Activated CD4-positive, alpha-beta memory T cell treated with anti-CD3 and anti-CD28 coated beads, Interleukin-2, amount 10 ng/mL, durations not matched to agents 7 days and 5 days (primary cell): ENCODE results near the gene FAM117B. TPM values are rescaled to one million over a fixed set of nuclear protein-coding genes. Genes with fewer than 3 reads are reported as not detected.

Source experiments
- CTCF ChIA-PET: fragments of 350-600 bp; sonication (Branson Sonifier 250); formaldehyde crosslinking; loops from one replicate; lab custom pipeline; 2021; ENCODE audit warnings: antibody characterized with exemption, inconsistent platforms; lab: Charles Lee
- POLR2A ChIA-PET: fragments of 350-600 bp; sonication (Branson Sonifier 250); formaldehyde crosslinking; loops from one replicate; lab custom pipeline; 2021; ENCODE audit warnings: antibody characterized with exemption; lab: Charles Lee
- DNase-seq: peaks from one replicate; pipeline ENCODE4 v3.0.0-alpha.2; 2020
- H3K27ac Mint-ChIP-seq: one replicate; pipeline ENCODE4 v1.8.0; 2021; ENCODE audit warnings: mild to moderate bottlenecking, mixed read lengths
- H3K27me3 Mint-ChIP-seq: one replicate; pipeline ENCODE4 v1.8.0; 2021; ENCODE audit warnings: mixed read lengths
- H3K36me3 Mint-ChIP-seq: one replicate; pipeline ENCODE4 v1.8.0; 2021; ENCODE audit warnings: low read depth, mixed read lengths
- H3K4me1 Mint-ChIP-seq: one replicate; pipeline ENCODE4 v1.8.0; 2021; ENCODE audit warnings: mixed read lengths
- H3K4me3 Mint-ChIP-seq: one replicate; pipeline ENCODE4 v1.8.0; 2021; ENCODE audit warnings: mild to moderate bottlenecking, mixed read lengths
- H3K9me3 Mint-ChIP-seq: one replicate; pipeline ENCODE4 v1.8.0; 2021; ENCODE audit warnings: mixed read lengths
- total RNA-seq, 2 experiments: library from RNA; stranded (reverse); gene quantifications; one replicate each; pipeline ENCODE4 v1.2.3, GENCODE V29; 2021

The FAM117B gene
- 1 to 10 TPM; 4.3 to 5.2 TPM for total RNA-seq

DNA sequence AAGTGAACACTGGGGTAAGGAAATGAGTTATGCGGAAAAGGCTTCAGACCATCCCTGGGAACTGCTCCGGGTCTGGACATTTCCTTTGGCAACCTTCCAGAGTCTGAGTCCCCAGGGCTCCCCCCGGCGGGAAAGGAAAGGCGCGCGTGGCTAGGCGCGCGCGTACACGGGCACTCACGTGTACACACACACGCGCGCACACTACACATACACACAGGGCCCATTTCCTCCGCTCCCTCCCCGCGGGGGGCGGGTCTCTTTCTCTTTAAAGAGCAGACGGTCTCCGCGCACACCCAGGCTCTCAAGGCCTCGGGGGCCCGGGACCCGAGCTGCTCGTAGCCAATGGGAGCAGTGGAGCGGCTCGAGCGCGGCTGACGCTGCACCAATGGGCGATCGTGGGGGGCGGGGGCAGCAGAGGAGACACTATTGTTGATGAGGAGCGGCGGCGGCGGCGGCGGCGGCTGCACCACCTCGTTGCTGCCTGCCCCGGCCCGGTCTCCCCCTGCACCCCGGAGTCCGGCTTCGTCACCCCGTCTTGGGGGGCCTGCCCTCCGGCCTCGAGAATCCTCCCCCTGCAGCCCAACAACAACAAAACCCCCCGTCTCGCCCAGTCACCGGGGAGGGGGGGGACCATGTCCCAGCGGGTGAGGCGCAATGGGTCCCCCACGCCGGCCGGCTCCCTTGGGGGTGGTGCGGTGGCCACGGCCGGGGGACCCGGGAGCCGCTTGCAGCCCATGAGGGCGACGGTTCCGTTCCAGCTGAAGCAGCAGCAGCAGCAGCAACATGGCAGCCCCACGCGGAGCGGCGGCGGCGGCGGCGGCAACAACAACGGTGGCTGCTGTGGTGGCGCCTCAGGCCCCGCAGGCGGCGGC is at the start of gene FAM117B:
Gene FAM117B, plus strand, starts transcription at position 414 of the 872 bp plus-strand sequence. Its CDS starts 219 bp downstream, at position 633.
- no peaks in the 10 kb centered on the region for H3K9me3 Mint-ChIP-seq
- no peaks in the 10 kb centered on the region for H3K36me3 Mint-ChIP-seq
- POLR2A ChIA-PET, result interaction anchor here (0.6 to 2.6 kb wide), 9 partner anchors 9 to 1235 kb away, joined by 3 to 20 read pairs (median 6); partner anchors contain the start of genes CYP20A1, ICA1L and NBEAL1
- peaks cover 40% of the 10 kb centered on the region for H3K4me1 Mint-ChIP-seq
- peak within 1 kb of the TSS; percentile 92 for H3K4me3 Mint-ChIP-seq
- no peaks in the 10 kb centered on the region for H3K27me3 Mint-ChIP-seq
- peak within 1 kb of the TSS; percentile 79 for H3K27ac Mint-ChIP-seq
- peak; percentile 98 for DNase-seq
- CTCF ChIA-PET, result interaction anchor here (0.5 to 1.8 kb wide), 5 partner anchors 44 to 942 kb away, joined by 3 to 7 read pairs (median 4); partner anchors contain the start of gene CYP20A1

GRCh38 chr2:202588647-202589581 is 45.9 kb upstream of the FAM117B start:
- H3K27me3 Mint-ChIP-seq, result no peaks in the 10 kb centered on the region
- peak; percentile 70 for DNase-seq
- H3K36me3 Mint-ChIP-seq, result no peaks in the 10 kb centered on the region
- no peak overlapping the region for H3K4me3 Mint-ChIP-seq
- CTCF ChIA-PET, result interaction anchor here (0.6 to 4.3 kb wide), 26 partner anchors 9 to 1288 kb away, joined by 3 to 29 read pairs (median 4); partner anchors contain the start of genes FAM117B and ICA1L
- POLR2A ChIA-PET, result interaction anchor here (0.5 to 1.2 kb wide), 2 partner anchors 282 to 532 kb away, joined by 3 to 4 read pairs; no protein-coding TSS in a partner anchor
- peaks cover 6% of the 10 kb centered on the region for H3K4me1 Mint-ChIP-seq
- no peak overlapping the region for H3K27ac Mint-ChIP-seq
- no peaks in the 10 kb centered on the region for H3K9me3 Mint-ChIP-seq

DNA sequence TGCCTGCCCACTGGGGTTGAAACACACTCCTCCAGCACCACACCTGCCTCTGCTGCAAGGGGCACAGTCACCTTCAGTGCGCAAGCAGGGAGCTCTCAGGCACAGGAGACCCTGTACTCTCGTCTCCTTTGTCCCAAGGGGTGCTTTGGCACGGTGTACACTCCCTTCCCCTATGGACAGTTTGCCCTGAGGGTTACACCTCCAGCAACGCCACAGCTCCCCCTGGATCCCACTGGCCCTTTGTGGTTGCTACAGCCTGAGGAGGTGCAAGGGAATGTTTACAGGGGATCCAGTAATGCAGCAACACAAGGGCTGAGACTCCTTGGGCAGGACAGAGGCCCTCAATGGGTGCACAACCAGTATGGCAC is 45.2 kb upstream of the FAM117B start:
- no peaks in the 10 kb centered on the region for H3K36me3 Mint-ChIP-seq
- H3K9me3 Mint-ChIP-seq, result no peaks in the 10 kb centered on the region
- no peak for DNase-seq
- CTCF ChIA-PET, result interaction anchor here (0.6 to 4.3 kb wide), 11 partner anchors 8 to 865 kb away, joined by 3 to 29 read pairs (median 4); partner anchors contain the start of gene ICA1L
- peaks cover 6% of the 10 kb centered on the region for H3K4me1 Mint-ChIP-seq
- no peaks in the 10 kb centered on the region for H3K27me3 Mint-ChIP-seq
- no peak overlapping the region for H3K27ac Mint-ChIP-seq
- POLR2A ChIA-PET, result interaction anchor here (1.2 kb wide), 1 partner anchor 281 kb away, joined by 4 read pairs; no protein-coding TSS in a partner anchor
- H3K4me3 Mint-ChIP-seq, result no peak overlapping the region

DNA sequence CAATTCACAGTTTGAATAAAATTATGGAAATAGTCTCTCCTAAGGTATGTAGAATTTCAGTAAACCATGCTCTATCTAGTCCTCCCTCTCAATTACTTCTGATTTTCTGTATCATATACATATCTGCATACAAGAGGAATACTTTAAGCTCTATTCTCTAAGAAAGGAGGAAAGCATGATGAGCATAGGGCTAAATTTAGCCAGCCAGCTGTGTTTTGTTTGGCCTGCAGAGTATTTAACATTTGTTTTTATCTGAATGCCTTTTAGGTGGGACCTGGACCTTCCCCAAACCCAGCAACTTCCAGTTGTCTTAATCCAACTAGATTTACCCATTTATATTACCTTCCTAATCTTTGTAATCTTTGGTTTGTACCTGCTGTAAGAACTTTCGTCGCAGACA is 42.2 kb upstream of the FAM117B start:
- CTCF ChIA-PET, result interaction anchor here (1.1 kb wide), 1 partner anchor 279 kb away, joined by 3 read pairs; the partner anchor contains the start of gene ICA1L

GRCh38 chr2:202599105-202599504 is 35.7 kb upstream of the FAM117B start:
- Mint-ChIP-seq H3K4me1 (no peaks in the 10 kb centered on the region), H3K36me3 (no peaks in the 10 kb centered on the region), H3K27me3 (no peaks in the 10 kb centered on the region), H3K4me3 (no peak overlapping the region), H3K27ac (no peak overlapping the region), H3K9me3 (no peaks in the 10 kb centered on the region)
- no peak for DNase-seq
- ChIA-PET POLR2A (no interaction called here), CTCF (interaction anchor here (1.1 to 4.9 kb wide), 2 partner anchors 9 to 271 kb away, joined by 3 to 27 read pairs; no protein-coding TSS in a partner anchor)

More for the DNA sequence above, 42.2 kb upstream of the FAM117B start:
- no peak for DNase-seq
- H3K27ac Mint-ChIP-seq, result no peak overlapping the region
- H3K9me3 Mint-ChIP-seq, result no peaks in the 10 kb centered on the region
- no peak overlapping the region for H3K4me3 Mint-ChIP-seq
- H3K4me1 Mint-ChIP-seq, result peaks cover 6% of the 10 kb centered on the region
- POLR2A ChIA-PET, result no interaction called here
- H3K36me3 Mint-ChIP-seq, result no peaks in the 10 kb centered on the region
- H3K27me3 Mint-ChIP-seq, result no peaks in the 10 kb centered on the region

DNA sequence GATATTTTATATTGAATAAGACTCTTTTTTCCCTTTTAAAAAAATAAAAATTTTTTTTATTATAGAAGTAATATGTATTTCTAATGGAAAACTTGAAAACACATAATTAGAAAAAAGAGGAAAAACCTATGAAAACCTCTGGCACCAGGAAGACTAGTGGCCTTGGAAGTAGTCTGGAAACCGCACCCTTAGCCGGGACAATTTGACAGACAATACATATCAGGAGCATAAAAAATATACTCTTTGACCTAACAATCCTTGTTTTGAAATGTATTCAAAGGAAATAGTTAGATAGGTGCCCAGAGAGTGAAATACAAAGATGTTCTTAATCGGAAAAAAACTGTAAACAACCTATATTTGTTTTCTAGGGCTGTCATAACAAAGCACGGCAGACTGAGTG is 34.9 kb upstream of the FAM117B start:
- POLR2A ChIA-PET, result no interaction called here
- Mint-ChIP-seq H3K36me3 (no peaks in the 10 kb centered on the region), H3K4me1 (no peaks in the 10 kb centered on the region), H3K4me3 (no peak overlapping the region), H3K27ac (no peak overlapping the region), H3K27me3 (no peaks in the 10 kb centered on the region), H3K9me3 (no peaks in the 10 kb centered on the region)
- CTCF ChIA-PET, result interaction anchor here (4.9 kb wide), 1 partner anchor 10 kb away, joined by 27 read pairs; no protein-coding TSS in a partner anchor
- DNase-seq, result no peak

DNA sequence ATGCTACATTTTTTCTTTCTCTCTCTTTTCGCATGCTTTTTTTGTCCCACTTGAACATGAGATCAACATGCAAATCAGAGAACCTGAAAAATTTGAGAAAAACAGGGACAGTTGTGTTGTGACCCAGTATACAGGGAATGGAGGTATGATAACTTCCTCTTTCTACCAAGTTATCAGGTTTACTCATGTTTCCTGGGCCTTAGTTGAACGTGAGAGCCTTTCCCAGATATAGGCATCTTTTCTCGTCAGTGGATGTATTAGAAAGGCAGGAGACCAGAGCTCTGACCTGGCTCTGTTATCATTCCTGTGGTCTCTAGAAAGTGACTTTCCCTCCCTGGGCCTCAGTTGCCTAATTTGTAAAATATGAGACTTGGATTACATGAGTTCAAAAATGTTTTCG is 30.1 kb upstream of the FAM117B start:
- POLR2A ChIA-PET, result no interaction called here
- Mint-ChIP-seq H3K4me3 (no peak overlapping the region), H3K36me3 (no peaks in the 10 kb centered on the region), H3K27me3 (no peaks in the 10 kb centered on the region), H3K4me1 (peaks cover 3% of the 10 kb centered on the region), H3K9me3 (no peaks in the 10 kb centered on the region), H3K27ac (no peak overlapping the region)
- CTCF ChIA-PET, result no interaction called here
- no peak for DNase-seq

DNA sequence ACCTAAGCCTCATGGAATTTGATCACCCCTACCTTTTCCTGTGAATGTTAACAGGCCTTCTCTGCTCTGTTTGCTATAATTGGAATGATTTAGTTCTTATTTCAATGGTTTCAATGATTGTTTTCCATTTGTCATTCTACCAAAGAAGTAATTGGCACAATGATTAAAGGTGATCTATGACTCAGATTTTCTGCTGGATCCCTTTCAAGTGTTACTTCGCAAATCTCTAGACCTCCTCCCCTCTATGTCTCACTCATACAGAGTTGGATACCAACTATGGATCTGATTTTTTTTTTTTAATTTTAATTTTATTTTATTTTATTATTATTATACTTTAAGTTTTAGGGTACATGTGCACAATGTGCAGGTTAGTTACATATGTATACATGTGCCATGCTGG is 29.6 kb upstream of the FAM117B start:
- Mint-ChIP-seq H3K9me3 (no peaks in the 10 kb centered on the region), H3K4me1 (peaks cover 6% of the 10 kb centered on the region), H3K27ac (no peak overlapping the region), H3K4me3 (no peak overlapping the region), H3K36me3 (no peaks in the 10 kb centered on the region), H3K27me3 (no peaks in the 10 kb centered on the region)
- ChIA-PET CTCF (no interaction called here), POLR2A (no interaction called here)
- DNase-seq, result no peak

- ChIA-PET POLR2A (no interaction called here), CTCF (no interaction called here)
- no peaks in the 10 kb centered on the region for H3K27me3 Mint-ChIP-seq
- no peak for DNase-seq
- no peaks in the 10 kb centered on the region for H3K9me3 Mint-ChIP-seq
- H3K4me1 Mint-ChIP-seq, result peaks cover 6% of the 10 kb centered on the region
- no peaks in the 10 kb centered on the region for H3K36me3 Mint-ChIP-seq
- H3K4me3 Mint-ChIP-seq, result no peak overlapping the region
- no peak overlapping the region for H3K27ac Mint-ChIP-seq
These were observed 26.5 kb upstream of the FAM117B start for GRCh38 chr2:202608142-202608852.

GRCh38 chr2:202609381-202610145 is 25.2 kb upstream of the FAM117B start:
- peaks cover 6% of the 10 kb centered on the region for H3K4me1 Mint-ChIP-seq
- no peak overlapping the region for H3K4me3 Mint-ChIP-seq
- no peaks in the 10 kb centered on the region for H3K36me3 Mint-ChIP-seq
- H3K27me3 Mint-ChIP-seq, result no peaks in the 10 kb centered on the region
- no peaks in the 10 kb centered on the region for H3K9me3 Mint-ChIP-seq
- DNase-seq, result no peak
- CTCF ChIA-PET, result no interaction called here
- POLR2A ChIA-PET, result no interaction called here
- H3K27ac Mint-ChIP-seq, result no peak overlapping the region

GRCh38 chr2:202610380-202610779 is 24.4 kb upstream of the FAM117B start:
- Mint-ChIP-seq H3K36me3 (no peaks in the 10 kb centered on the region), H3K27ac (no peak overlapping the region), H3K9me3 (no peaks in the 10 kb centered on the region), H3K4me1 (peaks cover 6% of the 10 kb centered on the region), H3K4me3 (no peak overlapping the region), H3K27me3 (no peaks in the 10 kb centered on the region)
- DNase-seq, result no peak
- ChIA-PET POLR2A (no interaction called here), CTCF (no interaction called here)
